Naive B cell (primary cell): ENCODE data around the gene MLXIPL. TPM values are rescaled to one million over a fixed set of nuclear protein-coding genes. Genes with fewer than 3 reads are reported as not detected.

ENCODE experiments used
- ATAC-seq, 2 donors: fragments of 150-1000 bp; cut with Tn5 transposase; 2 replicates each; pipeline ENCODE4 v1.10.0; 2021; ENCODE audit warnings: low read depth in 2 of 2, mild to moderate bottlenecking in 2 of 2, moderate library complexity in 2 of 2
- DNase-seq: peaks from one replicate; pipeline ENCODE4 v3.0.0; 2022
- H3K27ac Mint-ChIP-seq, 6 donors: one replicate each; pipeline ENCODE4 v1.8.0; 2020 to 2022; ENCODE audit warnings: mild to moderate bottlenecking in 6 of 6, mixed read lengths in 6 of 6, moderate library complexity in 5 of 6, inconsistent platforms in 2 of 6
- H3K27me3 Mint-ChIP-seq, 3 donors: one replicate each; pipeline ENCODE4 v1.8.0; 2021 to 2022; ENCODE audit warnings: mixed read lengths in 3 of 3, mild to moderate bottlenecking in 1 of 3
- H3K36me3 Mint-ChIP-seq, 2 donors: one replicate each; pipeline ENCODE4 v1.8.0; 2020 to 2022; ENCODE audit warnings: mixed read lengths in 2 of 2, inconsistent platforms in 1 of 2, mild to moderate bottlenecking in 1 of 2
- H3K4me1 Mint-ChIP-seq, 3 donors: one replicate each; pipeline ENCODE4 v1.8.0; 2020 to 2022; ENCODE audit warnings: mixed read lengths in 3 of 3, inconsistent platforms in 1 of 3, mild to moderate bottlenecking in 1 of 3, moderate library complexity in 1 of 3
- H3K4me3 Mint-ChIP-seq, 8 donors: one replicate each; pipeline ENCODE4 v1.8.0; 2020 to 2022; ENCODE audit warnings: mild to moderate bottlenecking in 8 of 8, mixed read lengths in 8 of 8, moderate library complexity in 8 of 8, inconsistent platforms in 2 of 8
- H3K9me3 Mint-ChIP-seq, 7 donors: one replicate each; pipeline ENCODE4 v1.8.0; 2020 to 2022; ENCODE audit warnings: mixed read lengths in 7 of 7, mild to moderate bottlenecking in 5 of 7, inconsistent platforms in 2 of 7, moderate library complexity in 1 of 7
- polyA plus RNA-seq, 6 donors: library from polyadenylated mRNA; unstranded; fragments of 300-500 nt; fragmentation: Illumina TruSeq; gene quantifications; one replicate each; pipeline ENCODE4 v1.2.3, GENCODE V29; 2021; ENCODE audit warnings: low read depth in 6 of 6

The MLXIPL gene
- polyA plus RNA-seq, 6 donors from 2014 or later: not detected

DNA sequence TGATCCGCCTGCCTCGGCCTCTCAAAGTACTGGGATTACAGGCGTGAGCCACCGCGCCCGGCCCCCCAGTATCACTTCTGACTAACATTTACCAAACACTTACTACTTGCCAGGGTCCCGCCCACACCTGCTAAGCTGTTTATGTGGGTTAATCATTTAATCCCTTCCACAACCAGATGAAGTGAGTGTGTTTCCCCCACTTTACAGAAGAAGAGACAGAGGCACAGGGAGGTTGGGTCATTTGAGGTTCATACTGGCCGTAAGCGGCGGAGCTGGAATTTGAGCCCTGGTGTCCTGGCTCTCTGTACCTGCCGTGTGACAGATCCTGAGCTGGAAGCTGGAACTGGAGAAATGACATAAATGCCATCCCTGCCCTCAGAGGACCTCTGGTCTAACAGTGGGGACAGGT is 28.2 kb upstream of the MLXIPL start:
- Mint-ChIP-seq H3K9me3 (peaks cover 0 to 3% (median 0%) of the 10 kb centered on the region in 7 donors), H3K4me3 (no peak overlapping the region), H3K36me3 (peaks cover 0 to 19% of the 10 kb centered on the region in 2 donors), H3K27ac (peak overlapping the region in 1 of 6 donors; percentile 81), H3K27me3 (peaks cover 41 to 59% (median 56%) of the 10 kb centered on the region in 3 donors), H3K4me1 (peaks cover 13 to 19% (median 17%) of the 10 kb centered on the region in 3 donors)
- DNase-seq: no peak
- no peak for ATAC-seq

DNA sequence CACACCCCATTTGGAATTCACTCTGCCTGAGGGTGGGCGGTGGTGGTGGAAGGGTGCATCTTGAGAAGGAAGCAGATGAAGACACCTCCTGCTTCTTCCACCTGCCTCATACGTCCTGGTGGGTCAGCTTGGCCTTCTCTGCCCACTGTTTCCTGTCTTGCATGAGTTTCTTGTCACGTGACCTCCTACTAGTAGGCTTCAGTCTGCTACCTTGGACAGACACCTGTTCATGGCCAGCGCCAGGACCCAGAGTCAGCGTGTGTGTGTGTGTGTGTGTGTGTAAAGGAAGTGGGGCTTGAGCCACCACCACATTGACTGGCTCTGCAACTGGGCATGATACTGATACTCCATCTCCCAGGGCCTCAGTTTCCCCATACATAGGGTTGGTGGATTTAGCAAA is 26.2 kb upstream of the MLXIPL start:
- H3K27me3 Mint-ChIP-seq: peaks cover 50 to 79% (median 71%) of the 10 kb centered on the region in 3 donors
- H3K4me1 Mint-ChIP-seq: peaks cover 16 to 19% (median 17%) of the 10 kb centered on the region in 3 donors
- peak overlapping the region in 1 of 8 donors; percentile 65 for H3K4me3 Mint-ChIP-seq
- peaks cover 0 to 19% of the 10 kb centered on the region in 2 donors for H3K36me3 Mint-ChIP-seq
- DNase-seq (no peak), ATAC-seq (no peak)
- H3K27ac Mint-ChIP-seq: no peak overlapping the region
- H3K9me3 Mint-ChIP-seq: peaks cover 0 to 3% (median 0%) of the 10 kb centered on the region in 7 donors

DNA sequence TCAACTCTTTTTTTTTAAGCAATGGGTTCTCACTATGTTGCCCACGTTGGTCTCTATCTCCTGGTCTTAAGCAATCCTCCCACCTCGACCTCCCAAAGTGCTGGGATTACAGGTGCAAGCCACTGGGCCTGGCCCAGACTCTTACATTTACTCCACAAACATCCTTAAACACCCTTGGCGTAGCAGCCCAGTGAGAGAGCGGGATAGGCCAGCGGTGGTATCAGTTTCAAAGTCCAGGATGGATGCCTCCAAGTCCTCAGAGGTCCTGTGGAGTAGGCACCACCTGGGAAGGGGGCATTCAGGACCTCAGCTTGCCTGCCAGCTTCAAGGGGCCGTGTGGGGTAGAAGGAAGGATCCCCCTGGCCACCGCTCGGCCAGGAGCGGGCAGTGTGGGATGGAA is 25.3 kb upstream of the MLXIPL start:
- ATAC-seq: no peak
- Mint-ChIP-seq H3K27me3 (peaks cover 57 to 82% (median 73%) of the 10 kb centered on the region in 3 donors), H3K9me3 (no peaks in the 10 kb centered on the region), H3K4me1 (peaks cover 16 to 19% (median 17%) of the 10 kb centered on the region in 3 donors), H3K4me3 (peak overlapping the region in 7 of 8 donors; percentile 36 to 88 (median 61)), H3K36me3 (peaks cover 0 to 19% of the 10 kb centered on the region in 2 donors), H3K27ac (no peak overlapping the region)
- no peak for DNase-seq

- ATAC-seq (no peak), DNase-seq (no peak)
- Mint-ChIP-seq H3K36me3 (peaks cover 0 to 19% of the 10 kb centered on the region in 2 donors), H3K27ac (peak overlapping the region in 3 of 6 donors; percentile 3 to 69 (median 49)), H3K4me1 (peaks cover 16 to 19% (median 17%) of the 10 kb centered on the region in 3 donors), H3K9me3 (no peaks in the 10 kb centered on the region), H3K27me3 (peaks cover 60 to 88% (median 76%) of the 10 kb centered on the region in 3 donors), H3K4me3 (peak overlapping the region; percentile 72 to 84 (median 78))
Measured at GRCh38 chr7:73648593-73649332, 24.4 kb upstream of the MLXIPL start.

GRCh38 chr7:73647725-73648592 is 23.6 kb upstream of the MLXIPL start:
- Mint-ChIP-seq H3K9me3 (no peaks in the 10 kb centered on the region), H3K36me3 (peaks cover 0 to 19% of the 10 kb centered on the region in 2 donors), H3K27ac (peak overlapping the region in 2 of 6 donors; percentile 3 to 69), H3K4me3 (peak overlapping the region; percentile 72 to 84 (median 78)), H3K27me3 (peaks cover 60 to 86% (median 73%) of the 10 kb centered on the region in 3 donors), H3K4me1 (peaks cover 16 to 19% (median 17%) of the 10 kb centered on the region in 3 donors)
- ATAC-seq (peak; percentile 72 to 79), DNase-seq (peak; percentile 15)

DNA sequence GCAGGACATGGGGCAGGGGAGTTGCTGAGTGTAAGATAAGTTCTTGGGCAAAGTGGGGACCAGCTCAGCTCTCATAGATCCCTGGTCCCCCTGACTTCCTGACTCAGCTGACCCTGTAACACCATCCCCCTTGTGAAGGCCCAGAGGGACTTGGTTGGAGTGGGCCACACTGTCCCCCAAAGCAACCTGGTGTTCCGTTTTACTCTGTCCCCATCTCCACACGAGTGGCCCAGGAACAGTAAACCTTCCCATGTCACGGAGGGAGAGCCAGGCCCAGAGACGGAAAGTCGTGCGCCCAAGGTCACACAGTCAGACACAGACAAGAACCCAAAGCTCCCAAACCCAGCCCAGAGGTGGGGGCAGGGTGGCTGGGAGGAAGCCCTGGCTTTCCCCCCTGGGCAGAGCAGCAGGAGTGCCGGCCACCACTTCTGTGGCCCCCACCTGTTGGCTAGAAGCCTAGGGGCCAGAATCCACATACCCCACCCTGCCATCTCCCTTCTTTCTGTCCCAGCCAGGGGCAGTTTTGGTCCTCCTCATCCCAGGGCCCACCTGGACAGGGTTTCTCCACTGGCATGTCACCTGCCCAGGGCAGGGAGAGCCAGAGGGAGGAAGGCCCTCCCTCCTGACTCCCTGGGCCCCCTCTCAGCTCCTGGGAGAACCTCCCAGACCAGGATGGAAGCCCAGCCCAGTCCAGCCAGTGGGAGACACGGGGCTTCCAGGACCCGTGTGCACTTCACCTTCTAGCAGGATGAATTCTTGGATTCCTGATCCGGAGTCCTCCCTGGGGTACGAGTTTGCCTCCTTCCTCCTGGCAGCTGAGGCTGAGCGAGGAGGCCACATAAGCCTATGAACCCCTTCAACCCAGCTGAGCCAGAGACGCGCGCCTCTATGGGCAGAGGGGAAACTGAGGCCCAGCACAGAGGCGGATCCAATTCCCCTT is 22.7 kb upstream of the MLXIPL start:
- H3K27me3 Mint-ChIP-seq: peaks cover 53 to 78% (median 69%) of the 10 kb centered on the region in 3 donors
- H3K27ac Mint-ChIP-seq: no peak overlapping the region
- ATAC-seq (no peak), DNase-seq (no peak)
- peaks cover 0 to 4% (median under 1%) of the 10 kb centered on the region in 7 donors for H3K9me3 Mint-ChIP-seq
- peaks cover 0 to 21% of the 10 kb centered on the region in 2 donors for H3K36me3 Mint-ChIP-seq
- H3K4me1 Mint-ChIP-seq: peaks cover 16 to 19% (median 17%) of the 10 kb centered on the region in 3 donors
- peak overlapping the region in 6 of 8 donors; percentile 22 to 76 (median 39) for H3K4me3 Mint-ChIP-seq

- H3K9me3 Mint-ChIP-seq: peaks cover 3 to 13% (median 8%) of the 10 kb centered on the region in 7 donors
- DNase-seq: no peak
- H3K27me3 Mint-ChIP-seq: peaks cover 43 to 72% (median 64%) of the 10 kb centered on the region in 3 donors
- no peak for ATAC-seq
- H3K4me1 Mint-ChIP-seq: peaks cover 16 to 19% (median 17%) of the 10 kb centered on the region in 3 donors
- H3K36me3 Mint-ChIP-seq: peaks cover 0 to 26% of the 10 kb centered on the region in 2 donors
- no peak overlapping the region for H3K27ac Mint-ChIP-seq
- H3K4me3 Mint-ChIP-seq: peak overlapping the region in 1 of 8 donors; percentile 63
Measured at GRCh38 chr7:73645643-73646174, 21.4 kb upstream of the MLXIPL start.

- peak overlapping the region in 1 of 6 donors; percentile 20 for H3K27ac Mint-ChIP-seq
- peaks cover 36 to 68% (median 57%) of the 10 kb centered on the region in 3 donors for H3K27me3 Mint-ChIP-seq
- DNase-seq (no peak), ATAC-seq (no peak)
- H3K9me3 Mint-ChIP-seq: peaks cover 3 to 15% (median 9%) of the 10 kb centered on the region in 7 donors
- no peak overlapping the region for H3K4me3 Mint-ChIP-seq
- H3K36me3 Mint-ChIP-seq: peaks cover 0 to 26% of the 10 kb centered on the region in 2 donors
- peaks cover 16 to 19% (median 17%) of the 10 kb centered on the region in 3 donors for H3K4me1 Mint-ChIP-seq
Measured at GRCh38 chr7:73644688-73645286, 20.5 kb upstream of the MLXIPL start.

GRCh38 chr7:73642834-73643233 is 18.5 kb upstream of the MLXIPL start:
- no peak for DNase-seq
- no peak for ATAC-seq
- Mint-ChIP-seq H3K4me1 (peaks cover 0 to 3% (median 0%) of the 10 kb centered on the region in 3 donors), H3K27ac (no peak overlapping the region), H3K27me3 (peaks cover 26 to 52% (median 42%) of the 10 kb centered on the region in 3 donors), H3K9me3 (peaks cover 3 to 20% (median 9%) of the 10 kb centered on the region in 7 donors), H3K4me3 (no peak overlapping the region), H3K36me3 (peaks cover 0 to 7% of the 10 kb centered on the region in 2 donors)

DNA sequence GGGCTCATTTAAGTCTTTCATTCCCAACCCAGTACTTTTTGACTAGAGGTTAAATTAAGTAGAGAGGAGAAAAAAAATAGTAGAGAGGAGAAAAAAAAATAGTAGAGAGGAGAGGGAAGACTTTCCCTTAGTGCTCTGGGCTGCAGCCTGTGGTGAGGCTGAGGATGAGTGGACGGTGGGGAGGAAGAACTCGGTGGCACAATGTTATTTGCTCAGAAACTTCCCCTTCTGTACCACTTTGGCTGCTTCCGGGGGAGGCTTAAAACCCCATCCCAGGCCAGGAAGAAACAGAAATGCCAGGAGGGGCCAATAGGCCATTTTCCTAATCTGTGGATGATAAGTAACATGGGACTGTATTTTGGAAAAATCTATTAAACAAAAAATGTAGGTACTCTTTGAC is 14.6 kb upstream of the MLXIPL start:
- no peak overlapping the region for H3K4me3 Mint-ChIP-seq

GRCh38 chr7:73635428-73636200 is 11.3 kb upstream of the MLXIPL start:
- Mint-ChIP-seq H3K4me3 (no peak overlapping the region), H3K27ac (no peak overlapping the region), H3K9me3 (peaks cover 0 to 9% (median 0%) of the 10 kb centered on the region in 7 donors), H3K27me3 (peaks cover 32 to 63% (median 44%) of the 10 kb centered on the region in 3 donors), H3K36me3 (no peaks in the 10 kb centered on the region), H3K4me1 (peaks cover 0 to 3% (median 0%) of the 10 kb centered on the region in 3 donors)
- ATAC-seq (no peak), DNase-seq (no peak)

More for the DNA sequence above, 14.6 kb upstream of the MLXIPL start:
- peaks cover 0 to 3% (median 0%) of the 10 kb centered on the region in 3 donors for H3K4me1 Mint-ChIP-seq
- no peak for DNase-seq
- peaks cover 0 to 7% of the 10 kb centered on the region in 2 donors for H3K36me3 Mint-ChIP-seq
- ATAC-seq: no peak
- peaks cover 19 to 43% (median 30%) of the 10 kb centered on the region in 3 donors for H3K27me3 Mint-ChIP-seq
- H3K9me3 Mint-ChIP-seq: peaks cover 3 to 20% (median 11%) of the 10 kb centered on the region in 7 donors
- no peak overlapping the region for H3K27ac Mint-ChIP-seq
